ENCODE results near the gene SERPINA3.
"Not testable (repeated sequence)": the region's sequence is repeated elsewhere in the genome, so short reads cannot be mapped to it uniquely, and the experiment has no call there.

Gene SERPINA3

GRCh38 chr14:94633121-94633520, 20.9 kb downstream of the SERPINA3 start:
- no peak for DNase-seq (ENCODE audit: low read depth)

- no peak for DNase-seq (ENCODE audit: low read depth)
Observed at GRCh38 chr14:94635154-94635553, 23.0 kb downstream of the SERPINA3 start.

GRCh38 chr14:94636744-94637412, 24.7 kb downstream of the SERPINA3 start:
- peak; percentile 16 for DNase-seq (ENCODE audit: low read depth)

GRCh38 chr14:94637814-94638213, 25.6 kb downstream of the SERPINA3 start:
- not testable (repeated sequence) for DNase-seq (ENCODE audit: low read depth)

GRCh38 chr14:94638339-94638738, 26.1 kb downstream of the SERPINA3 start:
- no peak for DNase-seq (ENCODE audit: low read depth)

- DNase-seq (ENCODE audit: low read depth): no peak
Observed at GRCh38 chr14:94638961-94639817, 27.0 kb downstream of the SERPINA3 start.

- DNase-seq (ENCODE audit: low read depth): peak; percentile 25
Observed at GRCh38 chr14:94640721-94641631, 28.8 kb downstream of the SERPINA3 start.

- no peak for DNase-seq (ENCODE audit: low read depth)
Observed at GRCh38 chr14:94641632-94641955, 29.4 kb downstream of the SERPINA3 start.

- no peak for DNase-seq (ENCODE audit: low read depth)
Observed at GRCh38 chr14:94643316-94644101, 31.3 kb downstream of the SERPINA3 start.

- DNase-seq (ENCODE audit: low read depth): no peak
Observed at GRCh38 chr14:94644102-94644535, 31.9 kb downstream of the SERPINA3 start.

- DNase-seq (ENCODE audit: low read depth): no peak
Observed at GRCh38 chr14:94646066-94646465, 33.9 kb downstream of the SERPINA3 start.

GRCh38 chr14:94646481-94646880, 34.3 kb downstream of the SERPINA3 start:
- peak; percentile 66 for DNase-seq (ENCODE audit: low read depth)

- DNase-seq (ENCODE audit: low read depth): no peak
Observed at GRCh38 chr14:94648801-94649200, 36.6 kb downstream of the SERPINA3 start.

GRCh38 chr14:94649543-94650443, 37.6 kb downstream of the SERPINA3 start:
- no peak for DNase-seq (ENCODE audit: low read depth)

GRCh38 chr14:94650444-94650775, 38.2 kb downstream of the SERPINA3 start:
- no peak for DNase-seq (ENCODE audit: low read depth)

GRCh38 chr14:94650806-94651805, 38.9 kb downstream of the SERPINA3 start:
- DNase-seq (ENCODE audit: low read depth): no peak

- no peak for DNase-seq (ENCODE audit: low read depth)
Observed at GRCh38 chr14:94653321-94653720, 41.1 kb downstream of the SERPINA3 start.

- no peak for DNase-seq (ENCODE audit: low read depth)
Observed at GRCh38 chr14:94654071-94654861, 42.1 kb downstream of the SERPINA3 start.

Data from ELR (cell line).